ENCODE results near the gene DAPK1.

DNA sequence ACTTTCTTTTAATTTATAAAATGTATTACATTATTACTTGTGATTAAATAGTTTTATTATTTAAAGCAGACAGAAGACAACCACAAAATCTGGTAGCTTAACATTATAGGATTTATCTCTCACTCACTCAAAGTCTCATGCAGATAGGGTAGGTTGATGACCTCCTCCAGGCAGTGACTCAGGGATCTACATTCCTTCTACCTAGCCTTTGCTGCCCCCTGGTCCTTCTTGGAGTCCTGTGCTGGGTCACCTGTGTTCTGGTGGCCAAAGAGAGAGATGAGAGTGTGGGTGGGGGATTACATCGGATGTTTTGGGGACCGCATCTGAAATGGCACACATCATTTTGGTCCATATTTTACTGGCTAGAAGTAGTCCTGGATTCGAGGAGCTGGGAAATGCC is 132.6 kb downstream of the DAPK1 start:
- TF ChIP-seq CTCF (IDR thresholded peaks at IDR 0.05; ENCODE audit: poor library complexity, severe bottlenecking) = no peak
- TF ChIP-seq RAD21 (conservative IDR thresholded peaks at IDR 0.05) = no peak
- no peak for TF ChIP-seq EZH2 (IDR thresholded peaks at IDR 0.05; ENCODE audit: borderline replicate concordance, insufficient read depth, low read length, poor library complexity, severe bottlenecking)
- TF ChIP-seq POLR2AphosphoS5 (IDR thresholded peaks at IDR 0.05) = no peak
